Measurements from ENCODE around the gene GIGYF2. TPM values are rescaled to one million over a fixed set of nuclear protein-coding genes. Genes with fewer than 3 reads are reported as not detected.

GIGYF2 gene
- total and polyA plus RNA-seq, 8 donors, result 17.4 to 50.9 (median 41.0) TPM

- no peaks in the 10 kb centered on the region for H3K9me3 ChIP-seq
- no peaks in the 10 kb centered on the region for H3K27me3 ChIP-seq
- TF ChIP-seq CTCF (IDR thresholded peaks at IDR 0.05), result no peak
- no peak overlapping the region for H3K4me3 ChIP-seq
- H3K27ac ChIP-seq, result no peak overlapping the region
- H3K36me3 ChIP-seq, result peaks cover 0 to 8% (median 0%) of the 10 kb centered on the region in 3 donors
- no peak for ATAC-seq
- intact Hi-C loops (cut with DNase I), result no loop called here
- DNase-seq, result no peak
- H3K4me1 ChIP-seq, result no peaks in the 10 kb centered on the region
- FAIRE-seq, result no peak
- 88 to 93% methylated on average over 1 of the region's 1 CpG for WGBS, 2 donors
These were observed 25.9 kb downstream of the GIGYF2 start for GRCh38 chr2:232723027-232723426.

GRCh38 chr2:232728785-232729184, 31.7 kb downstream of the GIGYF2 start:
- no peak for ATAC-seq
- H3K27me3 ChIP-seq, result no peaks in the 10 kb centered on the region
- H3K9me3 ChIP-seq, result no peaks in the 10 kb centered on the region
- 95 to 99% methylated on average over 3 of the region's 3 CpGs for WGBS, 2 donors
- H3K4me1 ChIP-seq, result peaks cover 0 to 5% (median 0%) of the 10 kb centered on the region in 3 donors
- no peak overlapping the region for H3K4me3 ChIP-seq
- TF ChIP-seq CTCF (IDR thresholded peaks at IDR 0.05), result no peak
- no peak overlapping the region for H3K27ac ChIP-seq
- intact Hi-C loops (cut with DNase I), result no loop called here
- no peak for DNase-seq
- no peak for FAIRE-seq
- peaks cover 0 to 13% (median 0%) of the 10 kb centered on the region in 3 donors for H3K36me3 ChIP-seq

GRCh38 chr2:232731470-232731869, 34.3 kb downstream of the GIGYF2 start:
- Histone ChIP-seq H3K4me3 (no peak overlapping the region), H3K4me1 (peaks cover 0 to 5% (median 0%) of the 10 kb centered on the region in 3 donors), H3K9me3 (no peaks in the 10 kb centered on the region), H3K27ac (no peak overlapping the region), H3K27me3 (no peaks in the 10 kb centered on the region), H3K36me3 (peaks cover 0 to 12% (median 0%) of the 10 kb centered on the region in 3 donors)
- DNase-seq (no peak), FAIRE-seq (no peak), ATAC-seq (peak in 2 of 4 donors; percentile 26 to 55)
- no peak for TF ChIP-seq CTCF (IDR thresholded peaks at IDR 0.05)
- 64 to 71% methylated on average over 2 of the region's 2 CpGs for WGBS, 2 donors
- intact Hi-C loops (cut with DNase I), result no loop called here

- DNase-seq, result no peak
- Histone ChIP-seq H3K27ac (no peak overlapping the region), H3K36me3 (peaks cover 0 to under 1% (median 0%) of the 10 kb centered on the region in 3 donors), H3K27me3 (no peaks in the 10 kb centered on the region), H3K9me3 (no peaks in the 10 kb centered on the region), H3K4me3 (no peak overlapping the region), H3K4me1 (peaks cover 0 to 2% (median 0%) of the 10 kb centered on the region in 3 donors)
- 93 to 95% methylated on average over 4 of the region's 4 CpGs for WGBS, 2 donors
- no peak for TF ChIP-seq CTCF (IDR thresholded peaks at IDR 0.05)
- ATAC-seq, result no peak
- intact Hi-C loops (cut with DNase I), result no loop called here
- no peak for FAIRE-seq
These were observed 44.2 kb downstream of the GIGYF2 start for GRCh38 chr2:232741294-232741693.

GRCh38 chr2:232741972-232742371, 44.8 kb downstream of the GIGYF2 start:
- no peak overlapping the region for H3K27ac ChIP-seq
- no peak overlapping the region for H3K4me3 ChIP-seq
- no peak for DNase-seq
- H3K27me3 ChIP-seq, result no peaks in the 10 kb centered on the region
- 81% methylated on average over 3 of the region's 3 CpGs for WGBS, 2 donors
- intact Hi-C loops (cut with DNase I), result no loop called here
- no peak for FAIRE-seq
- H3K36me3 ChIP-seq, result no peaks in the 10 kb centered on the region
- no peaks in the 10 kb centered on the region for H3K9me3 ChIP-seq
- peaks cover 0 to 7% (median 0%) of the 10 kb centered on the region in 3 donors for H3K4me1 ChIP-seq
- no peak for TF ChIP-seq CTCF (IDR thresholded peaks at IDR 0.05)
- no peak for ATAC-seq

Data from pancreas (tissue), 10 donors.